Neuronal stem cell (in vitro differentiated cells): ENCODE results near the gene GLB1L2.
A peak's percentile ranks its signal among the peaks of the same experiment; 100 is the strongest.

Experiments used
- DNase-seq: peaks from one replicate; pipeline ENCODE4 v3.0.0-alpha.2; 2013; ENCODE audit warnings: low spot score
- H2AFZ ChIP-seq: one replicate; pipeline ENCODE4 v1.6.1; 2013; ENCODE audit warnings: mild to moderate bottlenecking, low read length, inconsistent platforms
- H2AK5ac ChIP-seq: 2 replicates; pipeline ENCODE4 v1.6.1; 2013; ENCODE audit warnings: low read depth, mild to moderate bottlenecking, inconsistent platforms, low read length, moderate library complexity, mixed read lengths
- H2BK120ac ChIP-seq: 2 replicates; pipeline ENCODE4 v1.6.1; 2013; ENCODE audit warnings: low read depth, mild to moderate bottlenecking, inconsistent platforms, low read length, moderate library complexity, mixed read lengths
- H2BK12ac ChIP-seq: one replicate; pipeline ENCODE4 v1.6.1; 2013; ENCODE audit warnings: low read length, inconsistent platforms
- H2BK15ac ChIP-seq: 2 replicates; pipeline ENCODE4 v1.6.1; 2013; ENCODE audit warnings: mild to moderate bottlenecking, low read length, inconsistent platforms, mixed read lengths
- H2BK5ac ChIP-seq: one replicate; pipeline ENCODE4 v1.6.1; 2013; ENCODE audit warnings: inconsistent platforms, mild to moderate bottlenecking, low read length, moderate library complexity
- H3K14ac ChIP-seq: one replicate; pipeline ENCODE4 v1.6.1; 2013; ENCODE audit warnings: low read length, inconsistent platforms
- H3K18ac ChIP-seq: 2 replicates; pipeline ENCODE4 v1.6.1; 2013; ENCODE audit warnings: low read length, inconsistent platforms
- H3K23ac ChIP-seq: 2 replicates; pipeline ENCODE4 v1.6.1; 2013; ENCODE audit warnings: low read depth, mild to moderate bottlenecking, mixed read lengths, low read length, inconsistent platforms; ENCODE audit not compliant: poor library complexity
- H3K27ac ChIP-seq: replicated peaks from 3 replicates; pipeline ENCODE4 v1.5.1; 2013; ENCODE audit warnings: low read length, inconsistent platforms
- H3K27me3 ChIP-seq, 3 experiments: 2 replicates each; pipeline ENCODE4 v1.6.1; 2013; ENCODE audit warnings: low read length in 3 of 3, mild to moderate bottlenecking in 2 of 3, inconsistent platforms in 1 of 3, low read depth in 1 of 3, mixed read lengths in 1 of 3, moderate library complexity in 1 of 3; ENCODE audit not compliant: control insufficient read depth in 3 of 3, insufficient read depth in 3 of 3
- H3K36me3 ChIP-seq, 2 donors: replicated peaks in 1 of 2; 2 replicates each; pipeline ENCODE4 v1.6.1; 2013; ENCODE audit warnings: low read length in 2 of 2; ENCODE audit not compliant: control insufficient read depth in 2 of 2, insufficient read depth in 2 of 2
- H3K4ac ChIP-seq: 2 replicates; pipeline ENCODE4 v1.6.1; 2013; ENCODE audit warnings: inconsistent platforms, mild to moderate bottlenecking, low read length, moderate library complexity
- H3K4me1 ChIP-seq, 2 donors: 1 replicate in 1 of 2; 2 replicates in 1 of 2; pipeline ENCODE4 v1.6.1; 2013; ENCODE audit warnings: low read length in 2 of 2, low read depth in 1 of 2; ENCODE audit not compliant: control insufficient read depth in 2 of 2, insufficient read depth in 1 of 2
- H3K4me2 ChIP-seq: one replicate; pipeline ENCODE4 v1.6.1; 2013; ENCODE audit warnings: mild to moderate bottlenecking, low read length, inconsistent platforms; ENCODE audit not compliant: insufficient read depth, poor library complexity, severe bottlenecking
- H3K4me3 ChIP-seq, 2 donors: 2 replicates each; pipeline ENCODE4 v1.5.1; 2013; ENCODE audit warnings: low read length in 2 of 2, mild to moderate bottlenecking in 2 of 2, inconsistent platforms in 1 of 2, moderate library complexity in 1 of 2
- H3K79me1 ChIP-seq: one replicate; pipeline ENCODE4 v1.6.1; 2013; ENCODE audit warnings: low read depth, mild to moderate bottlenecking, inconsistent platforms, low read length, moderate library complexity
- H3K9ac ChIP-seq: one replicate; pipeline ENCODE4 v1.6.1; 2013; ENCODE audit warnings: mild to moderate bottlenecking, low read depth, low read length, inconsistent platforms; ENCODE audit not compliant: poor library complexity
- H3K9me3 ChIP-seq, 2 donors: replicated peaks in 1 of 2; 2 replicates each; pipeline versions ENCODE3 to v1.6.1; 2013; ENCODE audit warnings: low read length in 2 of 2, mild to moderate bottlenecking in 2 of 2, inconsistent platforms in 1 of 2, low read depth in 1 of 2, mixed read lengths in 1 of 2, moderate library complexity in 1 of 2; ENCODE audit not compliant: control insufficient read depth in 2 of 2, insufficient read depth in 1 of 2
- H4K8ac ChIP-seq: one replicate; pipeline ENCODE4 v1.6.1; 2013; ENCODE audit warnings: low read depth, mild to moderate bottlenecking, inconsistent platforms, low read length, moderate library complexity
- H4K91ac ChIP-seq: one replicate; pipeline ENCODE4 v1.6.1; 2013; ENCODE audit warnings: low read length, low read depth, mild to moderate bottlenecking, inconsistent platforms; ENCODE audit not compliant: poor library complexity
- WGBS, 2 donors: extraction: QIAGEN DNeasy Blood & Tissue Kit; methylation state at CpG; one replicate each; pipeline ENCODE4 v1.1.7; 2013; ENCODE audit warnings: missing lambda C conversion rate in 2 of 2, mixed read lengths in 1 of 2; ENCODE audit not compliant: insufficient read length in 2 of 2, insufficient replicate concordance in 1 of 2; ENCODE audit errors: extremely low coverage in 2 of 2; 5-methylcytosine and 5-hydroxymethylcytosine counted together

The GLB1L2 gene

DNA sequence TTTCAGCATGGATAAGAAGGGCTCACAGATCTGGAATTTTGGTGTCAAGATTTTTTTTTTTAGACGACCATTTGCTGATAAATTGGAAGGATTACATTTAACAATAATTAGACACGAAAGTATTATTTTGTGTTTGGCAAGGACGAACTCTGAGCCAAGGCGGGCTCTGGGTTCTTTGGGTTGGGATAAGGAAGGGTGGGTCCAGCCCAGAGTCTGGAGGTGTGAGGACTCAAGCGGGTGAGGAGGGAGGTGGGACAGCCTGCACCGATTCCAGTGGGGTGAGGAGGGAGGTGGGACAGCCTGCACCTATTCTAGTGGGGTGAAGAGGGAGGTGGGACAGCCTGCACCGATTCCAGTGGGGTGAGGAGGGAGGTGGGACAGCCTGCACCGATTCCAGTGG is 76.1 kb downstream of the GLB1L2 start:
- Histone ChIP-seq H3K9ac (no peak overlapping the region), H2AK5ac (no peak overlapping the region), H3K4me3 (no peak overlapping the region), H2BK12ac (no peak overlapping the region), H2BK15ac (no peak overlapping the region), H2BK120ac (no peak overlapping the region), H2AFZ (no peak overlapping the region), H4K91ac (no peak overlapping the region), H3K36me3 (peaks cover 0 to 4% of the 10 kb centered on the region in 2 donors), H3K79me1 (peaks cover 17% of the 10 kb centered on the region), H3K4me1 (peaks cover 16 to 22% of the 10 kb centered on the region in 2 donors), H3K27ac (no peak overlapping the region), H3K4me2 (no peak overlapping the region), H2BK5ac (no peak overlapping the region), H3K4ac (no peak overlapping the region), H3K18ac (no peak overlapping the region), H3K23ac (no peak overlapping the region), H3K14ac (peak overlapping the region; percentile 2), H3K27me3 (no peaks in the 10 kb centered on the region), H3K9me3 (no peaks in the 10 kb centered on the region), H4K8ac (no peak overlapping the region)
- DNase-seq = no peak
- WGBS, 2 donors = no CpG with 5 or more reads among the region's 8 CpGs

DNA sequence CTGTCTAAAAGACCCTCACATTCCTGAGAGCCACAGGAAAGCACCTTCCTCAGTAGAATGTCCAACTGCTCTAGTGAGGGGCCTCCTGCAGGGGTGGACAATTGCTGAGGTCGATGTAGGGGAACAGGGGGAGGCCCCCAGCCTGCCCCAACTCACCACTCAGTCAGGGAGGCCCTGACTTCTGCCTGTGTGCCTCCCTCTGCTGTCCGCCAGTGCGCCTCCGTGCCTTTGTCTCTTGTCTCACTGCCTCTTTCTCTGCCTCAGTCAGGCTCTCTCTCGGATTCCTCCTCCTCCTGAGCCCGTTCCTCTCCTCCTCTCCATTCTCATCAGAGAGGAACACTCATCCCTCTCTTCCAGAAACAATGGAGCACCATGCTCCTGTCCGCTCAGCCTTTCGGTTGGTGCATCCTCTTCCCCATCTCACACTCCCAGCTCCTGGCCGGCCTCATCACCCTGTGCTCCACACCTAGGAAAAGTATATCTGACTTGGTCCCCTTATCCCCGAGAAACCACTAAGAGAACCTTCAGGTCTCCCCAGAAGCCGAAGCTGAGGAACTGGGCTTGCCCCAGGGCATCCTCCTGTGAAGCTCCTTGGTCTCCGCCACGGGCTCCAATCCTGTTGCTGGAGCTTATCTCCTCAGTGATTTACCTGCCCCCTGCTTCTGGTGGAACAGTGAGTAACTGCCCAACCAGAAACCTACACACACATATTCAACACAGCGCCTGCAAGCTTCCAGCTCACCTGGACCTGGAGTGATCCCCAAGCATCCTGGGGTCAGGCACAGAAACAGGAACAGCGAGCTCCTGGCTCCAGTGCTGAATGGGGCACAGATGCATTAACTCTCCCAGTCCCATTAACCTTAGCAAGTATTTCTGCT is 78.0 kb downstream of the GLB1L2 start:
- no peak overlapping the region for H3K23ac ChIP-seq
- H2BK5ac ChIP-seq = no peak overlapping the region
- DNase-seq = no peak
- no peak overlapping the region for H3K9ac ChIP-seq
- H2BK15ac ChIP-seq = no peak overlapping the region
- no peak overlapping the region for H4K8ac ChIP-seq
- peaks cover 30 to 39% of the 10 kb centered on the region in 2 donors for H3K4me1 ChIP-seq
- H3K27me3 ChIP-seq = no peaks in the 10 kb centered on the region
- H3K4ac ChIP-seq = no peak overlapping the region
- no peak overlapping the region for H2BK12ac ChIP-seq
- WGBS, 2 donors = no CpG with 5 or more reads among the region's 15 CpGs
- no peaks in the 10 kb centered on the region for H3K9me3 ChIP-seq
- no peak overlapping the region for H3K14ac ChIP-seq
- no peak overlapping the region for H3K27ac ChIP-seq
- H3K4me3 ChIP-seq = no peak overlapping the region
- H3K4me2 ChIP-seq = peak overlapping the region; percentile 19
- no peak overlapping the region for H4K91ac ChIP-seq
- peaks cover 13% of the 10 kb centered on the region for H3K79me1 ChIP-seq
- H2BK120ac ChIP-seq = no peak overlapping the region
- H2AFZ ChIP-seq = no peak overlapping the region
- H2AK5ac ChIP-seq = peak overlapping the region; percentile 57
- H3K36me3 ChIP-seq = peaks cover 0 to 4% of the 10 kb centered on the region in 2 donors
- no peak overlapping the region for H3K18ac ChIP-seq

DNA sequence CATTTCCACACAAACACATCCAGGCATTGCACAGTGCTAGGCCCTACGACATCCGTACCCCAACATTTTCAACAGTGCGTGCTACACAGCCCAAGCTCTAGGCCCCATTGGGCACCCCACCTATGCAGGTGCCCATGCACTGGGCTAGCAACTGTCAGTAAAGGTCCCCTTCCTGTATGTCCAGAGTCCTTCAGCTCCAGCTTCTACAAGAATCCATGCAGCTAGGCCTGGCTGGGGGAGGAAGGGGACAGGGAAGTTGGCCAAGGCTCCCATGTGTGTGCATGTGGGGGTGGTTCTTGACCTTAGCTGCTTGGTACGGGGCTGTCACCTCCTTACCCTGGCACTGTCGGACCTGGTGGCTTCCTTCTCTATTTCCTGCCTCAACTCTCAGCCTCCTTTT is 79.0 kb downstream of the GLB1L2 start:
- Histone ChIP-seq H3K23ac (no peak overlapping the region), H2AK5ac (peak overlapping the region; percentile 58), H3K36me3 (peaks cover 0 to 2% of the 10 kb centered on the region in 2 donors), H3K4me2 (peak overlapping the region; percentile 93), H3K4me3 (peak overlapping the region; percentile 70 to 94), H2BK120ac (no peak overlapping the region), H3K79me1 (peaks cover 13% of the 10 kb centered on the region), H2BK12ac (no peak overlapping the region), H2AFZ (peak overlapping the region; percentile 91), H2BK5ac (peak overlapping the region; percentile 15), H3K27me3 (no peaks in the 10 kb centered on the region), H2BK15ac (no peak overlapping the region), H3K14ac (no peak overlapping the region), H4K91ac (no peak overlapping the region), H3K4ac (no peak overlapping the region), H3K18ac (peak overlapping the region; percentile 92), H3K9me3 (no peaks in the 10 kb centered on the region), H4K8ac (no peak overlapping the region), H3K4me1 (peaks cover 31 to 45% of the 10 kb centered on the region in 2 donors), H3K27ac (no peak overlapping the region), H3K9ac (peak overlapping the region; percentile 83)
- no peak for DNase-seq
- WGBS, 2 donors = no CpG with 5 or more reads among the region's 5 CpGs

DNA sequence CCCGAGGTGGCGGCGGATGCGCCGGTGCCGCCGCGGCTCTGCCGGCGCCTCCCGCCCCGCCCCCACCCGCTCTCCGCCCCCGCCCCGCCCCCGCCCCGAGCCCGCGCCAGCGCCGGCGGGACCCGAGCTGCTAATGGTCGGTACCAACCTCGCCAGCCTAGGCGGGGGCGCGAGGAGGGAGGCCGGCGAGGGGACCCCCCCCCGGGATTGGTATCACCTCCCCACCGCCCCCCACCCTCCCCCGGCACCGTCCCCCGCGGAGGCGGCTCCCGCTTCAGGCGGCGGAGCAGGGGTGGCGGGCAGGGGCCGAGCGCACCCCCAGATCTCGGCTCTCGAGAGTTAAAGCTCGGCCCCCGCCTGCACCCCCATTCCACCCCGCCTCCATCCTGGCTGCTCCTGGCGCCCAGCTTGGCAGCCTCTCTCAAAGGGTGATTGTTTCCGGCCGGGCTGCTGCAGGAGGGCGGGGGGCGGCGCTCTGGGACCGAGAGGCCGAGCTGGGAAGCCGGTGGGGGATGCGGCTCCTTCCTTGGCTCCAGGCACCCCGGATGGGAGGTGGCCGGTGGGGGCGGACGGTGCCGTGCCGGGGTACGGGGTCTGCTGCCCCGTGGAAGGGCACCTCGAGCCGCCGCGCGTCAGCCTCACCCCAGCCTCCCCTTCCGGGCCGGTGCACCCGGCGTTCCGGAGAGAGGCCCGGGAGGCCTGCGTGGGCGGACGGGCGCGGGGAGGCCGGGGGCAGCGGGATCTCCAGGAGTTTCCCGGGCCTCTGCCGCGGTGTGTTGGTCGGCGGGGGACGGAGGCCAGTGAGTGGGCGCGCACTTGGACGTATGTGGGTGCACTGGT is 80.6 kb downstream of the GLB1L2 start, which contains the start of gene B3GAT1:
Gene B3GAT1, minus strand, starts transcription at position 40 of the 840 bp plus-strand sequence. CDS start 24,583 bp downstream, outside the sequence.
- Histone ChIP-seq H3K4me1 (peaks cover 31 to 44% of the 10 kb centered on the region in 2 donors), H2BK120ac (no peak within 1 kb of the TSS), H2AFZ (peak within 1 kb of the TSS; percentile 96), H3K4ac (peak within 1 kb of the TSS; percentile 7), H3K9me3 (no peaks in the 10 kb centered on the region), H3K14ac (no peak within 1 kb of the TSS), H3K36me3 (no peaks in the 10 kb centered on the region), H3K4me3 (peak within 1 kb of the TSS; percentile 70 to 94), H3K27me3 (no peaks in the 10 kb centered on the region), H2BK12ac (peak within 1 kb of the TSS; percentile 64), H4K8ac (peak within 1 kb of the TSS; percentile 83), H3K79me1 (peaks cover 13% of the 10 kb centered on the region), H3K9ac (peak within 1 kb of the TSS; percentile 95), H3K23ac (peak within 1 kb of the TSS; percentile 56), H2BK15ac (peak within 1 kb of the TSS; percentile 40), H2BK5ac (peak within 1 kb of the TSS; percentile 15), H3K18ac (peak within 1 kb of the TSS; percentile 98), H2AK5ac (peak within 1 kb of the TSS; percentile 73), H3K4me2 (peak within 1 kb of the TSS; percentile 93), H4K91ac (no peak within 1 kb of the TSS), H3K27ac (peak within 1 kb of the TSS; percentile 71)
- no CpG with 5 or more reads among the region's 94 CpGs for WGBS, 2 donors
- DNase-seq = peak; percentile 57
